DND-41 (cell line): Measurements from ENCODE around the gene CSRP2.

Experiments used
- ATAC-seq: fragments of 200-7000 bp; cut with Tn5 transposase; 3 replicates; pipeline ENCODE4 v1.9.1; 2021; ENCODE audit warnings: low read depth; ENCODE audit not compliant: insufficient read depth
- DNase-seq: peaks from one replicate; pipeline ENCODE4 v3.0.0-alpha.2; 2020
- H2AFZ ChIP-seq: 2 replicates; pipeline ENCODE4 v1.6.0; 2012; ENCODE audit warnings: low read depth, low read length
- H3K27ac ChIP-seq: 2 replicates; pipeline ENCODE4 v1.5.1; 2012; ENCODE audit warnings: low read length, inconsistent platforms
- H3K27me3 ChIP-seq: fragments of 200-600 bp; sonication (generic); 2 replicates; pipeline ENCODE4 v1.6.0; 2012; ENCODE audit warnings: low read length, mild to moderate bottlenecking, inconsistent platforms; ENCODE audit not compliant: insufficient read depth, poor library complexity
- H3K36me3 ChIP-seq: 2 replicates; pipeline ENCODE4 v1.5.1; 2012; ENCODE audit warnings: low read length, inconsistent platforms; ENCODE audit not compliant: insufficient read depth
- H3K4me1 ChIP-seq: 2 replicates; pipeline ENCODE4 v1.5.1; 2012; ENCODE audit warnings: mild to moderate bottlenecking, low read length; ENCODE audit not compliant: insufficient read depth
- H3K4me2 ChIP-seq: 2 replicates; pipeline ENCODE4 v1.6.0; 2012; ENCODE audit warnings: mild to moderate bottlenecking, moderate library complexity, low read length, inconsistent platforms; ENCODE audit not compliant: insufficient read depth
- H3K4me3 ChIP-seq, 2 experiments: fragments of 200-600 bp in 1 of 2; shearing (Covaris generic) in 1 of 2; 2 replicates each; pipeline ENCODE4 v1.5.1; 2012 to 2016; ENCODE audit warnings: inconsistent platforms in 2 of 2, low read length in 2 of 2, mild to moderate bottlenecking in 2 of 2, low read depth in 1 of 2, moderate library complexity in 1 of 2
- H3K79me2 ChIP-seq: 2 replicates; pipeline ENCODE4 v1.6.0; 2012; ENCODE audit warnings: low read length, inconsistent platforms; ENCODE audit not compliant: insufficient read depth
- H3K9ac ChIP-seq: 2 replicates; pipeline ENCODE4 v1.6.0; 2012; ENCODE audit warnings: low read depth, mild to moderate bottlenecking, inconsistent platforms, low read length, moderate library complexity
- H3K9me3 ChIP-seq: 2 replicates; pipeline ENCODE4 v1.5.1; 2012; ENCODE audit warnings: low read length, moderate library complexity, mild to moderate bottlenecking, inconsistent platforms; ENCODE audit not compliant: insufficient read depth, severe bottlenecking
- H4K20me1 ChIP-seq: 2 replicates; pipeline ENCODE4 v1.6.0; 2012; ENCODE audit warnings: low read length; ENCODE audit not compliant: insufficient read depth
- EZH2 ChIP-seq: IDR thresholded peaks from 3 replicates; pipeline ENCODE4 v1.6.1; 2012; ENCODE audit warnings: borderline replicate concordance, low read depth, mild to moderate bottlenecking, moderate library complexity, low read length, inconsistent platforms; ENCODE audit not compliant: severe bottlenecking
- TF ChIP-seq, protein P1 (sequence below): IDR thresholded peaks from 2 replicates; pipeline ENCODE4 v1.5.1; 2012; ENCODE audit warnings: borderline replicate concordance, low read length, moderate library complexity, mild to moderate bottlenecking; ENCODE audit not compliant: poor library complexity, severe bottlenecking; ENCODE audit errors: extremely low read depth

The CSRP2 gene

GRCh38 chr12:76855271-76855670, 23.5 kb downstream of the CSRP2 start:
- Histone ChIP-seq H3K9me3 (no peaks in the 10 kb centered on the region), H3K4me3 (no peak overlapping the region), H3K9ac (no peak overlapping the region), H3K27ac (no peak overlapping the region), H3K27me3 (no peaks in the 10 kb centered on the region), H3K4me2 (no peak overlapping the region), H3K4me1 (no peaks in the 10 kb centered on the region), H4K20me1 (no peaks in the 10 kb centered on the region), H3K36me3 (peaks cover 15% of the 10 kb centered on the region; the same call in 1 of the 2 replicates), H3K79me2 (no peaks in the 10 kb centered on the region), H2AFZ (no peak overlapping the region)
- ATAC-seq (no peak), DNase-seq (no peak)
- TF ChIP-seq, protein P1, sequence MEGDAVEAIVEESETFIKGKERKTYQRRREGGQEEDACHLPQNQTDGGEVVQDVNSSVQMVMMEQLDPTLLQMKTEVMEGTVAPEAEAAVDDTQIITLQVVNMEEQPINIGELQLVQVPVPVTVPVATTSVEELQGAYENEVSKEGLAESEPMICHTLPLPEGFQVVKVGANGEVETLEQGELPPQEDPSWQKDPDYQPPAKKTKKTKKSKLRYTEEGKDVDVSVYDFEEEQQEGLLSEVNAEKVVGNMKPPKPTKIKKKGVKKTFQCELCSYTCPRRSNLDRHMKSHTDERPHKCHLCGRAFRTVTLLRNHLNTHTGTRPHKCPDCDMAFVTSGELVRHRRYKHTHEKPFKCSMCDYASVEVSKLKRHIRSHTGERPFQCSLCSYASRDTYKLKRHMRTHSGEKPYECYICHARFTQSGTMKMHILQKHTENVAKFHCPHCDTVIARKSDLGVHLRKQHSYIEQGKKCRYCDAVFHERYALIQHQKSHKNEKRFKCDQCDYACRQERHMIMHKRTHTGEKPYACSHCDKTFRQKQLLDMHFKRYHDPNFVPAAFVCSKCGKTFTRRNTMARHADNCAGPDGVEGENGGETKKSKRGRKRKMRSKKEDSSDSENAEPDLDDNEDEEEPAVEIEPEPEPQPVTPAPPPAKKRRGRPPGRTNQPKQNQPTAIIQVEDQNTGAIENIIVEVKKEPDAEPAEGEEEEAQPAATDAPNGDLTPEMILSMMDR: no peak
- no peak for TF ChIP-seq EZH2

DNA sequence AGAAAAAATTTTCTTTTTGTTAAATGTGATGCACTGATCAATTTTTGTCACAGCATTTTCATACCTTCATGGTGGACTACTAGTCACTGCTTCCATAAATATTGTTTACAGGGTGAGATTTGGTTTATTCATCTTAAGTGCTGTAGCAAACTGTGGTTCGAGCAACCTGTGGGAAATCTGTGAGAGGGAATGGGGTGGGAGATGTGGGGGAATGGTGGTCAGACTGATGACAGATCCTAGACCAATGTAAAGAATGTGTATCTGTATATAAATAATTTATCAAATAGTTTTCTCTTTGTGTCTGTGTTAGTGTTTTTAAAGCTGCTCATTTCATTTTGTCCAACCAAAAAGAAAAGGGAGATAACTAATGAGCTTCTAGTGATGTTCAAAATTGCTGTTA, 26.7 kb downstream of the CSRP2 start:
- Histone ChIP-seq H4K20me1 (no peaks in the 10 kb centered on the region), H3K9ac (no peak overlapping the region), H3K36me3 (peaks cover 31% of the 10 kb centered on the region), H3K27ac (no peak overlapping the region), H3K27me3 (no peaks in the 10 kb centered on the region), H3K4me2 (no peak overlapping the region), H3K4me3 (no peak overlapping the region), H3K79me2 (no peaks in the 10 kb centered on the region), H2AFZ (no peak overlapping the region), H3K4me1 (no peaks in the 10 kb centered on the region), H3K9me3 (no peaks in the 10 kb centered on the region)
- TF ChIP-seq, protein P1: no peak
- no peak for TF ChIP-seq EZH2
- no peak for ATAC-seq
- no peak for DNase-seq

DNA sequence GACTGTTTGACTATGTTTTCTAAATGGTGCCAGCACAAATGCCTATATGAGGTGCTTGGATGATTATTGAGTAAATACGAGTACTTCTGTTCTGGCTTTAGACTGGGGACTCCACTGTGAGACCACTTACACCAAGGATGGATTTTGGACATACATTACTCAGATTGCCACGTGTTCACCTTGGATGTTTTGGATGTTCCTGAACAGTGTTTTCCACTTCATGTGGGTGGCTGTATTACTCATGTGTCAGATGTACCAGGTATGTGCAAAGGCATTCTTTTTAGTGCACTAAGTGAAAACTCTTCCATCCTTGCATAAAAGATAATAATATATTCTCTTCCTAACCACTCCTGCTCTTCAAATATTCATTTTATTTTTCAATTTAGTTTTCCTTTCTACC, 30.7 kb downstream of the CSRP2 start:
- DNase-seq: no peak
- ATAC-seq: no peak
- H3K9me3 ChIP-seq: no peaks in the 10 kb centered on the region
- H3K9ac ChIP-seq: no peak overlapping the region
- TF ChIP-seq, protein P1: no peak
- no peak for TF ChIP-seq EZH2
- H3K4me2 ChIP-seq: no peak overlapping the region
- no peaks in the 10 kb centered on the region for H3K4me1 ChIP-seq
- no peak overlapping the region for H3K4me3 ChIP-seq
- H3K36me3 ChIP-seq: peaks cover 38% of the 10 kb centered on the region
- no peak overlapping the region for H2AFZ ChIP-seq
- H4K20me1 ChIP-seq: no peaks in the 10 kb centered on the region
- no peaks in the 10 kb centered on the region for H3K27me3 ChIP-seq
- no peaks in the 10 kb centered on the region for H3K79me2 ChIP-seq
- no peak overlapping the region for H3K27ac ChIP-seq

GRCh38 chr12:76847260-76847659, 31.6 kb downstream of the CSRP2 start:
- no peaks in the 10 kb centered on the region for H3K79me2 ChIP-seq
- H3K9ac ChIP-seq: no peak overlapping the region
- H2AFZ ChIP-seq: no peak overlapping the region
- H3K27me3 ChIP-seq: no peaks in the 10 kb centered on the region
- TF ChIP-seq EZH2: no peak
- TF ChIP-seq, protein P1: no peak
- H3K36me3 ChIP-seq: peaks cover 36% of the 10 kb centered on the region
- no peaks in the 10 kb centered on the region for H4K20me1 ChIP-seq
- no peaks in the 10 kb centered on the region for H3K9me3 ChIP-seq
- DNase-seq (no peak), ATAC-seq (no peak)
- H3K4me1 ChIP-seq: no peaks in the 10 kb centered on the region
- H3K4me3 ChIP-seq: no peak overlapping the region
- no peak overlapping the region for H3K4me2 ChIP-seq
- H3K27ac ChIP-seq: no peak overlapping the region
